ENCODE measurements around the gene ANKRD18B. TPM values are rescaled to one million over a fixed set of nuclear protein-coding genes. Genes with fewer than 3 reads are reported as not detected.
A peak's percentile ranks its signal among the peaks of the same experiment; 100 is the strongest.
"Not testable (repeated sequence)": the region's sequence is repeated elsewhere in the genome, so short reads cannot be mapped to it uniquely, and the experiment has no call there.

ANKRD18B gene
- total RNA-seq, 2 experiments from 2014 or later = 0.57 to 1.6 TPM

- H3K9me3 Mint-ChIP-seq; H3K27ac Mint-ChIP-seq; CTCF ChIA-PET; intact Hi-C loops (cut with micrococcal nuclease); DNase-seq; H3K4me3 Mint-ChIP-seq; H3K27me3 Mint-ChIP-seq (ENCODE audit: low read depth); H3K36me3 Mint-ChIP-seq (ENCODE audit: low read depth); H3K4me1 Mint-ChIP-seq (ENCODE audit: low read depth): not testable (repeated sequence)
Observed at GRCh38 chr9:33590857-33591256, 66.8 kb downstream of the ANKRD18B start.

- CTCF ChIA-PET; intact Hi-C loops (cut with micrococcal nuclease); H3K36me3 Mint-ChIP-seq (ENCODE audit: low read depth); H3K27me3 Mint-ChIP-seq (ENCODE audit: low read depth); H3K9me3 Mint-ChIP-seq; H3K4me3 Mint-ChIP-seq; DNase-seq; H3K4me1 Mint-ChIP-seq (ENCODE audit: low read depth): not testable (repeated sequence)
- H3K27ac Mint-ChIP-seq = peak overlapping the region; percentile 3
Observed at GRCh38 chr9:33596974-33597373, 72.9 kb downstream of the ANKRD18B start.

DNA sequence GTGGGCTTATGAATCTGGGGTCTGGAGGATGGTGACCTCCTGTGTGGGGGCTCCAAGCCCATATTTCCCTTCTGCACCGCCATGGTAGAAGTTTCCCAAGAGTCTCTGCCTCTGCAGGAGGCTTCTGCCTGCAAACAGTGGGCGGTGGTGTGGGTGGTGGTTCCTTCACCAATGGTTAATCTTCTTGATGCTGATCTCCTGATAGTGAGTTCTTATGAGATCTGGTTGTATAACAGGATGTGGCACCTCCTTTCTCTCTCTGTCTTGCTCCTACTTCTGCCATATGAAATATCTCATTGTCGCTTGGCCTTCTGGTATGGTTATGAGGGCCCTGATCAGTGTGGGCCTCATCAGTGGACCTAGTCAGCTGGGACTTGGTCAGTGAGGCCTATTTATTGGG lies 73.3 kb downstream of the ANKRD18B start:
- H3K4me3 Mint-ChIP-seq; H3K27me3 Mint-ChIP-seq (ENCODE audit: low read depth); CTCF ChIA-PET; intact Hi-C loops (cut with micrococcal nuclease); H3K4me1 Mint-ChIP-seq (ENCODE audit: low read depth); H3K9me3 Mint-ChIP-seq; DNase-seq; H3K36me3 Mint-ChIP-seq (ENCODE audit: low read depth): not testable (repeated sequence)
- peak overlapping the region; percentile 47 for H3K27ac Mint-ChIP-seq

GRCh38 chr9:33598796-33599379 lies 74.8 kb downstream of the ANKRD18B start:
- H3K9me3 Mint-ChIP-seq; H3K4me3 Mint-ChIP-seq; H3K4me1 Mint-ChIP-seq (ENCODE audit: low read depth); CTCF ChIA-PET; H3K36me3 Mint-ChIP-seq (ENCODE audit: low read depth); intact Hi-C loops (cut with micrococcal nuclease); H3K27ac Mint-ChIP-seq; DNase-seq; H3K27me3 Mint-ChIP-seq (ENCODE audit: low read depth): not testable (repeated sequence)

GRCh38 chr9:33600911-33601310 lies 76.9 kb downstream of the ANKRD18B start:
- CTCF ChIA-PET; H3K9me3 Mint-ChIP-seq; H3K27me3 Mint-ChIP-seq (ENCODE audit: low read depth); intact Hi-C loops (cut with micrococcal nuclease); H3K4me3 Mint-ChIP-seq; H3K27ac Mint-ChIP-seq; H3K36me3 Mint-ChIP-seq (ENCODE audit: low read depth); H3K4me1 Mint-ChIP-seq (ENCODE audit: low read depth); DNase-seq: not testable (repeated sequence)

- H3K27me3 Mint-ChIP-seq (ENCODE audit: low read depth); H3K27ac Mint-ChIP-seq; intact Hi-C loops (cut with micrococcal nuclease); H3K36me3 Mint-ChIP-seq (ENCODE audit: low read depth); H3K4me3 Mint-ChIP-seq; H3K9me3 Mint-ChIP-seq; H3K4me1 Mint-ChIP-seq (ENCODE audit: low read depth): not testable (repeated sequence)
- peak; percentile 15 for DNase-seq
- CTCF ChIA-PET = interaction anchor here (1.3 kb wide), 1 partner anchor 12 kb away, joined by 6 read pairs; no protein-coding TSS in a partner anchor
Observed at GRCh38 chr9:33604249-33604648, 80.2 kb downstream of the ANKRD18B start.

GRCh38 chr9:33604936-33605335 lies 80.9 kb downstream of the ANKRD18B start:
- H3K27ac Mint-ChIP-seq; H3K4me1 Mint-ChIP-seq (ENCODE audit: low read depth); H3K36me3 Mint-ChIP-seq (ENCODE audit: low read depth); H3K9me3 Mint-ChIP-seq; DNase-seq; H3K4me3 Mint-ChIP-seq; H3K27me3 Mint-ChIP-seq (ENCODE audit: low read depth); intact Hi-C loops (cut with micrococcal nuclease): not testable (repeated sequence)
- CTCF ChIA-PET = interaction anchor here (1.3 kb wide), 1 partner anchor 12 kb away, joined by 6 read pairs; no protein-coding TSS in a partner anchor

- CTCF ChIA-PET = interaction anchor here (0.6 to 1.0 kb wide), 3 partner anchors 11 to 128 kb away, joined by 3 to 6 read pairs (median 4); no protein-coding TSS in a partner anchor
- DNase-seq = no peak
- intact Hi-C loops (cut with micrococcal nuclease) = no loop called here
- no peak overlapping the region for H3K27ac Mint-ChIP-seq
- no peaks in the 10 kb centered on the region for H3K36me3 Mint-ChIP-seq (ENCODE audit: low read depth)
- no peaks in the 10 kb centered on the region for H3K9me3 Mint-ChIP-seq
- H3K27me3 Mint-ChIP-seq (ENCODE audit: low read depth) = peaks cover 13% of the 10 kb centered on the region
- no peaks in the 10 kb centered on the region for H3K4me1 Mint-ChIP-seq (ENCODE audit: low read depth)
- no peak overlapping the region for H3K4me3 Mint-ChIP-seq
Observed at GRCh38 chr9:33611358-33611757, 87.3 kb downstream of the ANKRD18B start.

- H3K9me3 Mint-ChIP-seq; intact Hi-C loops (cut with micrococcal nuclease); H3K4me3 Mint-ChIP-seq; H3K27ac Mint-ChIP-seq; H3K36me3 Mint-ChIP-seq (ENCODE audit: low read depth); DNase-seq; H3K4me1 Mint-ChIP-seq (ENCODE audit: low read depth): not testable (repeated sequence)
- CTCF ChIA-PET = interaction anchor here (1.0 kb wide), 2 partner anchors 10 to 109 kb away, joined by 4 to 6 read pairs; no protein-coding TSS in a partner anchor
- H3K27me3 Mint-ChIP-seq (ENCODE audit: low read depth) = peaks cover 13% of the 10 kb centered on the region
Observed at GRCh38 chr9:33612410-33612809, 88.4 kb downstream of the ANKRD18B start.

DNA sequence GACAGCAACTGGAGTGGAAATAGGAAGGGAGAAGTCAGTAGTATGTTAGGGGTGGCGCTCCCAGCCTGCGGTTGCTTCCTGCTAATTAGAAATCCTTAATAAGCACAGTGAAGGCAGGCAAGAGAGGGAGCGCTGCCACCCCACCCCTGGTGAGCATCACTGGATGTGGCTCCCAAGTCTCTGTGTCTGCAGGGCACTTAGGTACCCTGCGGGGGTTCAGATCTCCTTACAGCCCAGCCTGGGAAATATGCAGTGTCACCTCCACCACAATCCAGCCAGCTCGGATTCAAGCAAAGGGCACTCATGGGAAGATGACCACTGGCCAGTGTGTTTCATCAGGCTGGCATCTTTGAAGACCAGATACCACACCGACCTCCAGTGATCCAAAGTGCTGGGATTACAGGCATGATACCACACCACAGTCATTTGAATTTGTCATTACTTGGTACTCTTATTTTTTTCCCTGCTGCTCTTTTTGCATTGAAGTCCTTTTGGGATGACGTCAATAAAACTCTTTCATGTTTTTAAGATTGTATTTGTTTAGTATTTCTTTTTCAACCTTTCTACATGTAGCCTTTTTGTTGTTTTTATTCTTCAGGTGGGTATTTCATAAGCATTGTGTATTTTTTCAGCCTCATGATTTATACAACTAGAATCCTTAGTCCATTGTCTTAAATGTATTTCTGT lies 90.1 kb downstream of the ANKRD18B start:
- intact Hi-C loops (cut with micrococcal nuclease) = no loop called here

DNA sequence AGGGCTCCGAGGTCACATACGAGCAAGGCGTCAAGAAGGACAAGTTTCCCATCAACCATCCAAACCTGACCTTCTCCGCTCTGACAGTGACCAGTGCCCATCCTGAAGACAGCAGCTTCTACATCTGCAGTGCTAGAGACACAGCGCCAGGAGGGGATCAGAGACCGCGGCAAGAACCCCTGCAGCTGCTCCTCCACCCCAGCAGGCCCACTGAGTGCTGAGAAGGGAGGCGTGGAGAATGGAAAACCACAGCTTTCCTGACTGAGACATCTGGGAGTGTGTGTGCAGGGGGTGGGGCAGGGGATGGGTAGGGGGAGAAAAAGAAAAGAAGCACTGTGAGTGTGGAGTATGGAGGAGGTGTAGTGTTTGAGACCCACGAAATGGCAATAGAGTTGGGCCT lies 94.3 kb downstream of the ANKRD18B start:
- H3K36me3 Mint-ChIP-seq (ENCODE audit: low read depth); DNase-seq; H3K9me3 Mint-ChIP-seq; intact Hi-C loops (cut with micrococcal nuclease); H3K4me1 Mint-ChIP-seq (ENCODE audit: low read depth); H3K27ac Mint-ChIP-seq; H3K4me3 Mint-ChIP-seq: not testable (repeated sequence)
- CTCF ChIA-PET = interaction anchor here (0.6 to 1.3 kb wide), 5 partner anchors 10 to 594 kb away, joined by 3 to 18 read pairs (median 3); no protein-coding TSS in a partner anchor
- peaks cover 14% of the 10 kb centered on the region for H3K27me3 Mint-ChIP-seq (ENCODE audit: low read depth)

More for the DNA sequence above, 90.1 kb downstream of the ANKRD18B start:
- H3K9me3 Mint-ChIP-seq = no peaks in the 10 kb centered on the region
- no peaks in the 10 kb centered on the region for H3K4me1 Mint-ChIP-seq (ENCODE audit: low read depth)
- CTCF ChIA-PET = no interaction called here
- H3K27me3 Mint-ChIP-seq (ENCODE audit: low read depth) = peaks cover 17% of the 10 kb centered on the region
- no peak for DNase-seq
- no peaks in the 10 kb centered on the region for H3K36me3 Mint-ChIP-seq (ENCODE audit: low read depth)
- H3K27ac Mint-ChIP-seq = no peak overlapping the region
- H3K4me3 Mint-ChIP-seq = no peak overlapping the region

DNA sequence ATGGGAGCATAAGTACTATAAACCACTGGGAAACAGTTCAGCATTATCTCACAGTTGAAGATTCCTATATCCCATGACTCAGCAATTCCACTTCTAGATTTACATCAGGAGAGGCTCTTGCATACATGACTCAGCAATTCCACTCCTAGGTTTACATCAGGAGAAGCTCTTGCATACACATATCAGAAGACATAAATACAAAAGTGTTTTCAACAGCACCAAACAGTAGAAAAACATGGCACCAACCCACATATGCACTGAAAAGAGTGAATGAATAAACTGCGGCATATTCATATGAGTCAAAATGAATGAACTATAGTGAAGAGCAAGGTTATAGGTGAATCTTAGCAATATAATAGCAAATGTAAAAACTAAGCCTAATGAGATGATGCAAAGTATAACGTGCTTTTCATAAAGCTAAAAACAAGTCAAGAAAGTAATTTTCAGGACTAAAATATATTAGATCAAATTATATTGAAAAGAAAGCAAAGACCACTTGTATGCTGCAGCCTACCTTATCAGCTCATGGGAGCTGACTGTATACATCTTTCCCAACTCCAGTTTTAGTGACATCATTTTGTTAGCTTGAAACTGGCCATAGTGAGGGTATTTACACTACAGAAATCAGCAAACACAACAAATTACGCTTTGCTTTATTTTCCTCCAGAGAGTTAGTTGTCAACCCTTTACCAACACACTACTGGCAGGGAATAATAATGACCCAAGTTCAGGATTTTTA lies 95.8 kb downstream of the ANKRD18B start:
- no peaks in the 10 kb centered on the region for H3K9me3 Mint-ChIP-seq
- H3K4me1 Mint-ChIP-seq (ENCODE audit: low read depth) = peaks cover 6% of the 10 kb centered on the region
- peaks cover 19% of the 10 kb centered on the region for H3K27me3 Mint-ChIP-seq (ENCODE audit: low read depth)
- intact Hi-C loops (cut with micrococcal nuclease) = loop anchor here (5.0 kb wide), 1 partner anchor 218 kb away; the partner anchor contains the start of gene AQP7
- H3K36me3 Mint-ChIP-seq (ENCODE audit: low read depth) = no peaks in the 10 kb centered on the region
- no peak for DNase-seq
- CTCF ChIA-PET = interaction anchor here (0.6 to 11.9 kb wide), 5 partner anchors 8 to 102 kb away, joined by 3 to 321 read pairs (median 3); no protein-coding TSS in a partner anchor
- H3K4me3 Mint-ChIP-seq = no peak overlapping the region
- H3K27ac Mint-ChIP-seq = no peak overlapping the region

All from activated naive CD4-positive, alpha-beta T cell treated with anti-CD3 and anti-CD28 coated beads for 36 hours (primary cell).